Activated CD4-positive, alpha-beta T cell treated with anti-CD3 and anti-CD28 coated beads, Interleukin-2, amount 50 U/mL, for 48 hours (primary cell): ENCODE data around the gene RALY.

Experiments used
- DNase-seq, 2 experiments: peaks; one replicate each; pipeline ENCODE4 v3.0.0-alpha.2; 2020

The RALY gene

GRCh38 chr20:33990075-33990474 is 3.6 kb upstream of the RALY start:
- no peak for DNase-seq

GRCh38 chr20:33991502-33991901 is 2.2 kb upstream of the RALY start:
- no peak for DNase-seq

- DNase-seq: no peak
Measured at GRCh38 chr20:33992145-33992922, 1.4 kb upstream of the RALY start.

GRCh38 chr20:33992923-33993575 is 662 bp upstream of the RALY start:
- peak; percentile 99 to 100 for DNase-seq

- DNase-seq: peak; percentile 77 to 82
Measured at GRCh38 chr20:33994222-33994913, 657 bp downstream of the RALY start.

GRCh38 chr20:33995053-33995831 is 1.5 kb downstream of the RALY start:
- no peak for DNase-seq

GRCh38 chr20:33999025-33999649 is 5.4 kb downstream of the RALY start:
- DNase-seq: no peak

GRCh38 chr20:34001378-34001777 is 7.7 kb downstream of the RALY start:
- no peak for DNase-seq

GRCh38 chr20:34004227-34004626 is 10.5 kb downstream of the RALY start:
- no peak for DNase-seq

GRCh38 chr20:34004790-34005457 is 11.2 kb downstream of the RALY start:
- no peak for DNase-seq

- DNase-seq: no peak
Measured at GRCh38 chr20:34006619-34007018, 12.9 kb downstream of the RALY start.

- no peak for DNase-seq
Measured at GRCh38 chr20:34008477-34008876, 14.8 kb downstream of the RALY start.

GRCh38 chr20:34010405-34010931 is 16.8 kb downstream of the RALY start:
- no peak for DNase-seq

- no peak for DNase-seq
Measured at GRCh38 chr20:34011275-34011674, 17.6 kb downstream of the RALY start.

GRCh38 chr20:34012330-34012729 is 18.6 kb downstream of the RALY start:
- DNase-seq: no peak

GRCh38 chr20:34012735-34013134 is 19.0 kb downstream of the RALY start:
- no peak for DNase-seq

- no peak for DNase-seq
Measured at GRCh38 chr20:34013554-34013953, 19.8 kb downstream of the RALY start.

- no peak for DNase-seq
Measured at GRCh38 chr20:34014878-34015277, 21.2 kb downstream of the RALY start.

- DNase-seq: no peak
Measured at GRCh38 chr20:34015401-34016335, 22.0 kb downstream of the RALY start.

GRCh38 chr20:34016736-34017135 is 23.0 kb downstream of the RALY start:
- DNase-seq: no peak

- DNase-seq: no peak
Measured at GRCh38 chr20:34017610-34018009, 23.9 kb downstream of the RALY start.
